IMR-90 (cell line): ENCODE data around the gene BTBD18. TPM values are rescaled to one million over a fixed set of nuclear protein-coding genes. Genes with fewer than 3 reads are reported as not detected.

Experiments
- microRNA-seq, 2 experiments: library from miRNA; stranded (forward) in 1 of 2; unstranded in 1 of 2; fragments of 10-50 nt in 1 of 2; fragments of <30 nt in 1 of 2; gene quantifications in 1 of 2; microRNA quantifications in 1 of 2; one replicate each; pipeline versions ENCODE3 to v1.1.0; 2013 to 2020; ENCODE audit not compliant: insufficient read depth in 1 of 2, insufficient read length in 1 of 2, unreplicated experiment in 1 of 2
- polyA plus RNA-seq, 3 experiments: library from polyadenylated mRNA; depleted of rRNA; stranded (reverse); fragments of >200 nt; gene quantifications; 2 replicates each; pipeline ENCODE4 v1.2.3, GENCODE V29; 2012; ENCODE audit warnings: low replicate concordance in 1 of 3
- small RNA-seq, 5 experiments: library from RNA; depleted of rRNA; stranded (forward); fragments of <200 nt; gene quantifications; one replicate each; pipeline ENCODE3, GENCODE V24; 2012
- total RNA-seq: library from RNA; depleted of rRNA; stranded (reverse); fragments of >200 nt; gene quantifications from 2 replicates; pipeline ENCODE4 v1.2.3, GENCODE V29; 2012; rRNA removed

BTBD18 gene
- total and polyA plus RNA-seq, 2 of the 4 experiments (the other 2 are of a cell fraction): not detected

Small RNA genes lying within 50 kb of the gene (microRNA-seq; reads per million reads assigned to microRNA genes)
- gene AP001931.1 (ENCODE audit: insufficient read depth, insufficient read length) (not detected), gene TMX2-CTNND1 (ENCODE audit: insufficient read depth, insufficient read length) (not detected)

Small RNA genes lying within 50 kb of the gene (small RNA-seq; reads per million reads assigned to genes)
- 0 reads per million in 5 experiments for gene AP001931.1
- gene TMX2-CTNND1: 0 reads per million in 5 experiments

Other genes with a start within 250 kb of the BTBD18 start
- 8.6 and 10.0 TPM in 2 replicates for gene SLC43A1, start 236.1 kb downstream of the BTBD18 start, total RNA-seq
- gene SLC43A1, start 236.1 kb downstream of the BTBD18 start, polyA plus RNA-seq (2012; rRNA removed): 15.9 and 17.0 TPM in 2 replicates
- gene TIMM10, start 221.1 kb downstream of the BTBD18 start, total RNA-seq: 70.0 and 96.8 TPM in 2 replicates
- gene TIMM10, start 221.1 kb downstream of the BTBD18 start, polyA plus RNA-seq (2012; rRNA removed): 135 and 148 TPM in 2 replicates
- gene SMTNL1, start 214.2 kb downstream of the BTBD18 start, total RNA-seq: not detected in 2 replicates
- gene SMTNL1, start 214.2 kb downstream of the BTBD18 start, polyA plus RNA-seq (2012; rRNA removed): not detected in 2 replicates
- gene UBE2L6, start 184.1 kb downstream of the BTBD18 start, total RNA-seq: 34.4 and 37.5 TPM in 2 replicates
- gene UBE2L6, start 184.1 kb downstream of the BTBD18 start, polyA plus RNA-seq (2012; rRNA removed): 46.7 and 51.7 TPM in 2 replicates
- gene SERPING1, start 154.1 kb downstream of the BTBD18 start, total RNA-seq: 2.0 and 2.2 TPM in 2 replicates
- gene SERPING1, start 154.1 kb downstream of the BTBD18 start, polyA plus RNA-seq (2012; rRNA removed): 27.5 and 30.7 TPM in 2 replicates
- under 0.01 and 0.18 TPM in 2 replicates for gene YPEL4, start 101.9 kb downstream of the BTBD18 start, total RNA-seq
- gene YPEL4, start 101.9 kb downstream of the BTBD18 start, polyA plus RNA-seq (2012; rRNA removed): 0.57 and 0.79 TPM in 2 replicates
- gene CLP1, start 94.1 kb downstream of the BTBD18 start, total RNA-seq: 24.0 and 26.7 TPM in 2 replicates
- gene CLP1, start 94.1 kb downstream of the BTBD18 start, polyA plus RNA-seq (2012; rRNA removed): 16.3 and 16.5 TPM in 2 replicates
- 19.4 and 21.4 TPM in 2 replicates for gene ZDHHC5, start 83.7 kb downstream of the BTBD18 start, total RNA-seq
- 44.0 and 45.7 TPM in 2 replicates for gene ZDHHC5, start 83.7 kb downstream of the BTBD18 start, polyA plus RNA-seq (2012; rRNA removed)
- 14.0 and 14.7 TPM in 2 replicates for gene MED19, start 39.6 kb downstream of the BTBD18 start, total RNA-seq
- gene MED19, start 39.6 kb downstream of the BTBD18 start, polyA plus RNA-seq (2012; rRNA removed): 35.0 and 40.9 TPM in 2 replicates
- gene TMX2, start 39.2 kb downstream of the BTBD18 start, total RNA-seq: 72.5 and 103 TPM in 2 replicates
- gene TMX2, start 39.2 kb downstream of the BTBD18 start, polyA plus RNA-seq (2012; rRNA removed): 60.3 and 70.4 TPM in 2 replicates
- 40.3 and 48.9 TPM in 2 replicates for gene SELENOH, start 10.3 kb downstream of the BTBD18 start, total RNA-seq
- gene SELENOH, start 10.3 kb downstream of the BTBD18 start, polyA plus RNA-seq (2012; rRNA removed): 107 and 137 TPM in 2 replicates
- gene CTNND1, start 10.0 kb upstream of the BTBD18 start, total RNA-seq: 193 and 229 TPM in 2 replicates
- 80.5 and 88.5 TPM in 2 replicates for gene CTNND1, start 10.0 kb upstream of the BTBD18 start, polyA plus RNA-seq (2012; rRNA removed)